Chondrocyte (in vitro differentiated cells): ENCODE data around the gene MAT2B. TPM values are rescaled to one million over a fixed set of nuclear protein-coding genes. Genes with fewer than 3 reads are reported as not detected.

Source experiments
- DNase-seq: peaks from one replicate; pipeline ENCODE4 v3.0.0; 2021; ENCODE audit warnings: mixed read lengths, low spot score
- H3K27ac Mint-ChIP-seq: one replicate; pipeline ENCODE4 v1.8.0; 2021; ENCODE audit warnings: mild to moderate bottlenecking, moderate library complexity, mixed read lengths; ENCODE audit not compliant: unreplicated experiment
- H3K27me3 Mint-ChIP-seq: 2 replicates; pipeline ENCODE4 v1.8.0; 2021; ENCODE audit warnings: low read depth, mixed read lengths
- H3K36me3 Mint-ChIP-seq: 2 replicates; pipeline ENCODE4 v1.8.0; 2021; ENCODE audit warnings: low read depth, mixed read lengths
- H3K4me1 Mint-ChIP-seq: 2 replicates; pipeline ENCODE4 v1.8.0; 2021; ENCODE audit warnings: low read depth, mild to moderate bottlenecking, mixed read lengths
- H3K4me3 Mint-ChIP-seq: one replicate; pipeline ENCODE4 v1.8.0; 2021; ENCODE audit warnings: mild to moderate bottlenecking, moderate library complexity, mixed read lengths; ENCODE audit not compliant: unreplicated experiment
- H3K9me3 Mint-ChIP-seq: 2 replicates; pipeline ENCODE4 v1.8.0; 2021; ENCODE audit warnings: low read depth, mixed read lengths
- CTCF ChIP-seq: fragments of 200-600 bp; sonication (generic); IDR thresholded peaks from 2 replicates; pipeline ENCODE4 v1.5.0; 2021; ENCODE audit warnings: antibody characterized with exemption, mild to moderate bottlenecking, moderate library complexity
- total RNA-seq: library from RNA; stranded (reverse); gene quantifications from 3 replicates; pipeline ENCODE4 v1.2.1, GENCODE V29; 2021

MAT2B gene
- total RNA-seq, 1 donor from 2014 or later = 27.9 TPM

- no peak overlapping the region for H3K27ac Mint-ChIP-seq
- H3K4me3 Mint-ChIP-seq = no peak overlapping the region
- H3K27me3 Mint-ChIP-seq = no peaks in the 10 kb centered on the region
- no peak for DNase-seq
- peak; percentile 81 for TF ChIP-seq CTCF
- H3K4me1 Mint-ChIP-seq = peaks cover 4% of the 10 kb centered on the region
- H3K9me3 Mint-ChIP-seq = no peaks in the 10 kb centered on the region
- peaks cover 2% of the 10 kb centered on the region for H3K36me3 Mint-ChIP-seq
These were observed 31.7 kb upstream of the MAT2B start for GRCh38 chr5:163473635-163474243.

DNA sequence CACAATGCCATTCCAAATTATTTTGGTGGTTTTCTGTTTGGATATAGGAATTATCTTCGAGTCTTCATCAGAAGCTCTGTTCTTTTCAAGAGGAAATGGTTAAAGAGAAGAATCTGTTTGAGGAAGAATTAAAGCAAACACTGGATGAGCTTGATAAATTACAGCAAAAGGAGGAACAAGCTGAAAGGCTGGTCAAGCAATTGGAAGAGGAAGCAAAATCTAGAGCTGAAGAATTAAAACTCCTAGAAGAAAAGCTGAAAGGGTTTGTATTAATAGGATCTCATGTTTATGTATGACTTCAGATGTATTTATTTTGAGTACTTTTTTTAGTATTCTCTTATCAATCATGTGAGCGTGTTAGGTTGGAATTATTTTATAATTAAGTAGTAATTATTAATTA lies 30.0 kb upstream of the MAT2B start:
- no peak for TF ChIP-seq CTCF
- Mint-ChIP-seq H3K9me3 (no peaks in the 10 kb centered on the region), H3K4me1 (peaks cover 4% of the 10 kb centered on the region), H3K27ac (no peak overlapping the region), H3K36me3 (peaks cover 2% of the 10 kb centered on the region), H3K27me3 (no peaks in the 10 kb centered on the region), H3K4me3 (no peak overlapping the region)
- DNase-seq = no peak

- Mint-ChIP-seq H3K27me3 (no peaks in the 10 kb centered on the region), H3K4me3 (no peak overlapping the region), H3K27ac (no peak overlapping the region), H3K4me1 (peaks cover 4% of the 10 kb centered on the region), H3K36me3 (peaks cover 2% of the 10 kb centered on the region), H3K9me3 (no peaks in the 10 kb centered on the region)
- no peak for TF ChIP-seq CTCF
- DNase-seq = no peak
These were observed 27.1 kb upstream of the MAT2B start for GRCh38 chr5:163478126-163478981.

DNA sequence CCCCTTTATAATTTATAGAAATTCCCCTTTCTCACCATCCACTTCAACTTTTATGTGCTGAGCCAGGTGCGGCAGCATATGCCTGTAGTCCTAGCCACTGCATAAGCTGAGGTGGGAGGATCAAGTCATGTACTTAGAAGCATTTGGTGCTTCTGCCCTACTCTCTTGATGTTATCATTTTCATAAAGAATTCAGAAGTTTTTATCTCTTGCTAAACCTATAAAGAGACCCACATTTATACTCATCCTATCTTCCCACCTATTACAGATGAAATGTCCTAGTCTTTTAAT lies 26.5 kb upstream of the MAT2B start:
- no peak for DNase-seq
- no peak overlapping the region for H3K4me3 Mint-ChIP-seq
- peaks cover 2% of the 10 kb centered on the region for H3K36me3 Mint-ChIP-seq
- TF ChIP-seq CTCF = no peak
- H3K9me3 Mint-ChIP-seq = no peaks in the 10 kb centered on the region
- H3K27ac Mint-ChIP-seq = no peak overlapping the region
- no peaks in the 10 kb centered on the region for H3K27me3 Mint-ChIP-seq
- H3K4me1 Mint-ChIP-seq = peaks cover 4% of the 10 kb centered on the region

DNA sequence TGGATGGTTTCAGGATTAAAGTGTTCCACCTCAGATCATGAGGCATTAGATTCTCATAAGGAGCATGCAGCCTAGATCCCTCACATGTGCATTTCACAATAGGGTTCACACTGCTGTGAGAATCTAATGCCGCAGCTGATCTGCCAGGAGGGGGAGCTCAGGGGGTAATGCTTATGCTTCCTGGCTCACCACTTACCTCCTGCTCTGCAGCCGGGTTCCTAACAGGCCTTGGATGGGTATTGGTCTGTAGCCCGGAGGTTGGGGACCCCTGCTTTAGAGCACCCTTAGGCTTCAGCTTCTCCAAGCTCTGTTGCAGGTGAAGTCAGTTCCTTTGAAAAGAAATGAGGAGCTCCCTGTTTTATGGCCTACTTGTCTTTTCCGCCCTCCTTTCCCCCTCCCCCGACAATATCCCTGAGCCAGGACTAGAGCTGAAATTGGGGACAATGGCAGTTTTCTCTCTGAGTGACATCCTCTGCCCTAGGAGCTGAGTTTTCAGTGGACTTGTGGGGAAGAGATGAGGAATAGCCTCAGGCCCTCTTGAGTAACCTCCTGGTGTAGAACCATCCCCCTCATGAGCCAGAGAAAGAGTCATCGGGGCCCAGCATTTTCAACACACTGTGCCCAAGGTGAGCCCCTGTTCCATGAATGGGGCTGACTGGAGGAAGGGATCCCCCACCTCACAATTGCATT lies 16.2 kb upstream of the MAT2B start:
- H3K27ac Mint-ChIP-seq = no peak overlapping the region
- no peaks in the 10 kb centered on the region for H3K27me3 Mint-ChIP-seq
- H3K4me3 Mint-ChIP-seq = no peak overlapping the region
- TF ChIP-seq CTCF = peak; percentile 31
- H3K4me1 Mint-ChIP-seq = no peaks in the 10 kb centered on the region
- no peak for DNase-seq
- peaks cover 2% of the 10 kb centered on the region for H3K36me3 Mint-ChIP-seq
- no peaks in the 10 kb centered on the region for H3K9me3 Mint-ChIP-seq
